Activated CD4-positive, alpha-beta T cell treated with anti-CD3 and anti-CD28 coated beads, Interleukin-2, Interleukin-6, amounts not matched to agents 100 ng/mL and 50 ng/mL, durations not matched to agents 16 hours and 8 hours (primary cell): Measurements from ENCODE around the gene MAP10.

ENCODE experiments used
- DNase-seq: peaks from one replicate; pipeline ENCODE4 v3.0.0-alpha.2; 2020

The MAP10 gene

GRCh38 chr1:232798920-232799319 is 6.3 kb upstream of the MAP10 start:
- DNase-seq = no peak

DNA sequence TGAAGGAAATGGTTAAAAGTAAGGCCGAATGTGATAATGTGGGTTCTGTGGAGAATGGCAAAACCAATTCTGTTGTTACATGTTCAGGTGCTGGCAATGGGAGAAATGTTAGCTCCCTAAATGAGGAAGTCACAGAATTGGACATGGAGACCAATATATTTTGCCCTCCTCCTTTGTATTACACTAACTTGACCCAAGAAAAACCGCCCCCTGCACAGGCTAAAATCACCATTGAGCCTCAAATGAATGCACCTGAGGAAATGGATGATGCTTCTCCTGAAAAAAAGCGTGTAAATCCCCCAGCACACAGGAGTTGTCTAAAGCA is 932 bp downstream of the MAP10 start:
- DNase-seq = no peak

- no peak for DNase-seq
These were observed 5.6 kb downstream of the MAP10 start for GRCh38 chr1:232810856-232811255.

DNA sequence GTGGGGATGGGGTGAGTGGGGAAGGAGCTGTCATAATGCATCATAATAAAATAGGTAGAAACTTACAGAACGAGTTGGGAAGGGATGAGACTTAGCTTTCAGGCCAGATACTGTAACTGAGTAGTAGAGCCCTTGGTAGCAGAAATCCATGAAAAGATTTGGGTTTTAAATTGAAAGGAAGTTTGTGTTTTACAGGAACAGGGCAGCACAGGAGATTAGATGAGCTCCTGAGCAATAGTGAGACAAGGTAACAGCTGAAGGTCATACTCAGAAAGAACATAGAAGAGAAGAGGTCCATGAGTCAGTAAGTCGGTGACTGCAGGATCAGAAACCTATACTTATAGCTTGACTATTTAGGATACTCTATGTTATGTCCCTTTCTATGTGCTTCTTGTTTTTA is 7.3 kb downstream of the MAP10 start:
- no peak for DNase-seq

DNA sequence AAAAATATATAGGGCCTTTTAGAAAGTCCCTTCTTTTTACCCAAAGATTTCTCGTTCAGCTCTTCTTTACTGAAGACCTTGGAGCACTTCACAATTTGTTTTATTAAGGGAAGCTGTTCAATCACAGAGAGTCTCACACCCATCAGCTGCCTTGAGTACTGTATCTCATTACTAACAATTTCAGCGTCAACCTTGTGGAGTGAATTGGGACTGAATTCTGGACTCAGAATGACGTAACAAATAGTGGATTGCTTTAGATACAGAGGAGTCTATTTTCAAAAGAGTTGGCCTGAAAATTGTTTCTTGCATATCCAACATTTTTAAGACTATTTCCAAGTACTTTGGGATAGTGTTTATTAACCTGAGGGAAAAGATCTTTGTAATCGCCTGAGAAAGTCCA is 7.9 kb downstream of the MAP10 start:
- DNase-seq = no peak

DNA sequence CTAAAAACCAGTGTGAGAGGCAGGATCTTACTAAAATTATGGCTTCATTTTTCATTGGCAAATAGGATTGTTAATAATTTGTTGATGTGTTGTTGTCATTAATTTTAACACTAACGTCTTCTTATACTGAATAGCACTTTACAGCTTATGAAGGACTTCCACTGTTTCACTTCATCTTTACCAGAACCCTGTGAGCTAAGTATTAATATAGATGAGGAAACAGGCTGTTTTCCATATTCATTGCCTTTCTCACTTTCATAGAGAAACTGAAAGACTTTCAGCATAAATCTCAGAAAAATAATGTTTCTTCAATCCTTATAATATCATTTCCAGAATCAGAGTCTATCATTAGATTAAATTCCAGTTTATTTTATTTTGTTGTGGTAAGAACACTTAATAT is 8.5 kb downstream of the MAP10 start:
- DNase-seq = no peak

DNA sequence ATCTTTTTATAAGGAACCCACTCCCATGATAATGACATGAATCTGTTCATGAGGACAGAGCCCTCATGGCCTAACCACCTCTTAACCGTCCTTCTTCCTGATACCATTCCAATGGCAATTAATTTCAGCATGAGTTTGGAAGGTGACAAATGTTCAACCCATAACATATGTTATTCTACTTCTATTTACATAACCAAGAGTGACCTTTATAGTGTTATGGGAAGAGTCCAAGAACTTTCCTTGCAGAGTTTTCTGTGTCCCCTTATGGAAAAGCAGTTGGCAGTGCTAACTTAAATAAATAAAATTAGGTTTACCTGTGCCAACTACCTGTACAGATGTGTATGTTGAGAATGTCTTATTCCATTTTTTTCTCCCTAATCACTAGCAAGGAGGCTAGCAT is 11.1 kb downstream of the MAP10 start:
- no peak for DNase-seq

DNA sequence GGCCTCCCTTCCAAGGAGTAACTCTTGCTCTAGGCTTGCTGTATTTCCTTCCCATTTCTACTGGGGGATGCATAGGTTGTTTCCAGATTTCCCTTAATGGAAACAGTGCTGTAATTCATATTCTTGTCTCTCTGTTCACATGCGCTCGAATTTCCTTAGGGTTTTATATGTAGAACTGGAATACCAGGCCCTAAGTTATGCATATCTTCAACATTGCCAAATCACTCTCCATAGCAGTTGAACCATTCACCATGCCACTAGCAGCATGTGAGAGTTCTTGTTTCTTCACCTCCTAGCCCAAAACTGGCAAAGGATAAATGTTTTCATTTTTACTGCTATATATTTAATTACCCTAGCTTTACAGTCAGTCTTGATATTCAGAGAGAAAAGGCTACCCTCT is 12.8 kb downstream of the MAP10 start:
- DNase-seq = no peak

DNA sequence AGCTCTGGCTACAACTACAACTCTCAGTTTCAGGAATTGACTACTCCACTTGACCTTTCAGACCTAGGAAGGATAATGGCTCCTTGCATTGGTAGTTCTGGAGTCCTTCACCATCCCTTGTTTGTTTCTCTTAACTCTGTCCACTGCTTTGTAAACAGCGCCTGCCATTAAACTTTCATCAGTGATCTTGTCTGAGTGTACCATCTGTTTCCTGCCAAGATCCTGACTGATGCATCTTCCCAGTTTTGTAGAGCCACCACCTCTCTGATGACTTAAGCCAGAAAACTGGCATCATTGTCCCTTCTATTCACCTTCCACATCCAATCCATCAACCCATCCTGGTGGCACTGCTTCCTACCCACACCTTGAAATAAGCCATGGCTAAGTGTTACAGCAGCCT is 15.2 kb downstream of the MAP10 start:
- DNase-seq = no peak

DNA sequence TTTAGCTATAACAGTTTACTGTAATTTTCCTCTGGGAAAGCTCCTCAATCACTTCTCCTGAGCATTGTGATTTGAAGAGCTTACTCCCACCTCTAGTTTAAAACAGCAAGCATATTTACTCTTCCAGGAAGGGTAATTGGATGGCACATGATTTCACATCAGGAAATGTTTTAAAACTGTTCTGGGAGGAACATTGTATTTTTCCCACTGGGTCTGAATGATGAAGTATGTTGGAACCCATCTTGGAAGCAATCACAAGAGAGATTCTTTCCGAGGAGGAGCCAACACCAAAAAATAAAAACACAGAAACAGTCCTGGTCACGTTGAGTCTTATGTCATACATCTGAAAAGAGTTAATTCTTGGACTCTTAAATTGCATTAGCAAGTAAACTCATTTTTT is 17.3 kb downstream of the MAP10 start:
- DNase-seq = no peak

DNA sequence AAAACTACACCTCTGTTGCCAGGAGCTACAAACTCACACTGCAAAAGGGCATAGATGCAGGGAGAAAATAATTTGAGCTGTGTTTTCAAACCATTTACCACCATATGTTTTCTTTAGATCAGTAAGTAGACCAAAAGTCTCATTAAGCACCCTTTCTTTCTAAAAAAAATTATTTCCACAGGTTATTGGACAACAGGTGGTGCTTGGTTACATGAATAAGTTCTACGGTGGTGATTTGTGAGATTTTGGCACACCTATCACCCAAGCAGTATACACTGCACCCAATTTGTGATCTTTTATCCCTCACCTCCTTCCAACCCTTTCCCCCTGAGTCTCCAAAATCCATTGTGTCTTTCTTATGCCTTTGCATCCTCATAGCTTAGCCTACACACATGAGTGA is 21.1 kb downstream of the MAP10 start:
- no peak for DNase-seq

GRCh38 chr1:232830661-232831060 is 25.4 kb downstream of the MAP10 start:
- no peak for DNase-seq

- DNase-seq = no peak
These were observed 26.7 kb downstream of the MAP10 start for GRCh38 chr1:232831895-232832294.

GRCh38 chr1:232834066-232834465 is 28.9 kb downstream of the MAP10 start:
- DNase-seq = no peak

GRCh38 chr1:232835166-232835565 is 29.9 kb downstream of the MAP10 start:
- DNase-seq = no peak

GRCh38 chr1:232837087-232837486 is 31.9 kb downstream of the MAP10 start:
- DNase-seq = no peak

DNA sequence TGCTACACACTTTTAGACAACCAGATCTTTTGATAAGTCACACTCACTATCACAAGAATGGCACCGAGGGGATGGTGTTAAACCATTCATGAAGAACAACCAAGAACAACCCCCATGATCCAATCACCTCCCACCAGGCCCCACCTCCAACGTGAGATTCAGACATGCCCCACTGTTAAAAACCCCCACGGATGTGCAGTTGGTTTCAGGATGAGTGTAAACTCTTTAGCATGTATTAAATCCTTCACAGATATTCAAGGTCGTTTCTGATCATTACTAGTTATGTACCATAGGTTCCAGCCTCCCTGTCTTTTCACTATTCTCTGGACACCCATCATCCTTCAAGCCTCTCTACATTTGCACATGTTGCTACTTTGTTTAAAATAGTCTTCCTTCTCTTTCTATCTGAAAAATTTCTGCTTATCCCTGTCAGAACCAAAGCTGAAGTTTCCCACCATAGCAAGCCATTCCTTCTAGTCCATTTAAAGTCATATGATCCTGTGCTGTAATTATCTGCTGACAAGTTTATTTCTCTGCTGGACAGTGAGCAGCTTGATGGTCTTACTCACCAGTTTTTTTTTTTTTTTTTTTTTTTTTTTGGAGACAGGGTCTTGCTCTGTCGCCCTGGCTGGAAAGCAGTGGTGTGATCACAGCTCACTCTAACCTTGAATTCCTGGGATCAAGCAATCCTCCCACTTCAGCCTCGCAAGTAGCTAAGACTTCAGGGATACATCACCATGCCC is 36.8 kb downstream of the MAP10 start:
- DNase-seq = peak; percentile 6

- DNase-seq = no peak
These were observed 39.6 kb downstream of the MAP10 start for GRCh38 chr1:232844791-232845190.

DNA sequence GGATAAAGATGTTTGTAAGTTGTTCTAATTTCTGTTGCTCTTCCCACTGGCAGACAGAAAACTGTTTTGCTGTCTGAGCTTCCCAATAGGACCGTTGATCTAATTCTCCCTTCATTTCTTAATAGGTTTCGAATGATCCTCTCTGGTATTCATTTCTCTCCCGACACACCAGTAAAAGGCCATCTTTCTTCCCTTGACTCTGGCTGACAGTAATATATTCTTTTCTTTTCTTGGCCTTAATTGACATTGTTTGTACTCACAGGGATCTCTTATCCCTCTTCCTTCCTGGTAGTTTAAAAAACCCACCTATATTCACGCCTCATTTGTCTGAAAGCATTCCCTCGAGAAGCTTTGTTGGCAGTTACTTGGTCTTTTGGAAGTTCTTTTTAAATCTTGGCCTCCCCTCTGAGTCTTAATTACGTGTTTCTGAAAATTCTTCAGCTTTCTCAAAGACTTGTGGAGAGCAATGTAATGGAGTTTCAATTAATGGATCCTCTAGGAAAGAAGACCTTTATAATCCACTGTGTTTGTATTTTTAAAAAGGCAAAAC is 40.3 kb downstream of the MAP10 start:
- no peak for DNase-seq

DNA sequence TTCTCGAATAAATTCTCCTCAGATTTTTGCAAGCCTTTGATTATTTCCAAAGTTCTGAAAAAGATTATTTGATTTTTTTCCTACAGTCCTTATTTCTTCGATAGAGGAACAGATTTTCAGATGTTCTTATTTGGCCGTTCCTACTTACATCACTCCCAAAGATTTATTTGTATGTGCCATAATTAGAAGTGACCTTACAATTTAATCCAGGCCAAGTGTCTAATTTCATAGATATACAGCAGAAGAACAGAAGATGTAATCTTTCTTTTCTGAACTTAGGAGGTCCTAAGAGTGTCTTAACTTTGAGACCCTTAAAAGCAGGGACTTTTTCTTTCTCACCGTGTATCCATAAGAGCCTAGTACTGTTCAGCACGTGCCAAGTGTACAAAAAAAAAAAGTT is 46.3 kb downstream of the MAP10 start:
- no peak for DNase-seq

GRCh38 chr1:232853994-232854797 is 49.0 kb downstream of the MAP10 start:
- peak; percentile 8 for DNase-seq

- no peak for DNase-seq
These were observed 49.6 kb downstream of the MAP10 start for GRCh38 chr1:232854798-232855159.

GRCh38 chr1:232856541-232856940 is 51.3 kb downstream of the MAP10 start:
- no peak for DNase-seq
